Measurements from ENCODE around the gene NT5C1B. TPM values are rescaled to one million over a fixed set of nuclear protein-coding genes. Genes with fewer than 3 reads are reported as not detected.

NT5C1B gene
- total and polyA plus RNA-seq, 10 of the 15 experiments (the other 5 are each of a cell fraction or from before 2014, with no cell fraction given), result 0.40 to 0.44 TPM; not detected in 8

- Histone ChIP-seq H3K4me2 (ENCODE audit: control insufficient read depth, insufficient read depth) (no peak overlapping the region), H3K4me3 (no peak overlapping the region), H3K27me3 (replicated peaks in 1 of 2; ENCODE audit: control insufficient read depth in 2 of 2, insufficient read depth in 2 of 2, low read length in 1 of 2) (no peaks in the 10 kb centered on the region), H3K9me3 (replicated peaks; ENCODE audit: control insufficient read depth, insufficient read depth, low read length) (no peaks in the 10 kb centered on the region), H3K27ac (ENCODE audit: control insufficient read depth, insufficient read depth) (no peak overlapping the region), H4K20me1 (ENCODE audit: control insufficient read depth, insufficient read depth) (no peaks in the 10 kb centered on the region), H3K36me3 (ENCODE audit: control insufficient read depth in 2 of 2, insufficient read depth in 2 of 2, low read length in 1 of 2) (no peaks in the 10 kb centered on the region), H3K9ac (ENCODE audit: control insufficient read depth, insufficient read depth, low read length) (no peak overlapping the region), H2AFZ (ENCODE audit: control insufficient read depth, low read depth, low read length) (no peak overlapping the region), H3K79me2 (ENCODE audit: control insufficient read depth, insufficient read depth, low read length) (no peaks in the 10 kb centered on the region), H3K4me1 (ENCODE audit: control insufficient read depth, insufficient read depth, low read length) (no peaks in the 10 kb centered on the region)
- in situ Hi-C loops (cut with MboI) (no loop called here), intact Hi-C loops (cut with micrococcal nuclease; ENCODE audit: unreplicated experiment) (no loop called here)
- no TSS peak for BruUV-seq (replicated peaks)
- TF ChIP-seq BRCA1 (IDR thresholded peaks at IDR 0.05; ENCODE audit: low read depth, low read length) (no peak), POLR2AphosphoS2 (IDR thresholded peaks at IDR 0.05; ENCODE audit: low read depth, low read length) (no peak), CUX1 (IDR thresholded peaks at IDR 0.05; ENCODE audit: insufficient replicate concordance, low read depth, low read length) (no peak), JUND (IDR thresholded peaks at IDR 0.05; ENCODE audit: low read depth, low read length) (no peak), SP1 (IDR thresholded peaks at IDR 0.05; ENCODE audit: low read depth, low read length) (no peak)
- TF ChIP-seq, protein P1, sequence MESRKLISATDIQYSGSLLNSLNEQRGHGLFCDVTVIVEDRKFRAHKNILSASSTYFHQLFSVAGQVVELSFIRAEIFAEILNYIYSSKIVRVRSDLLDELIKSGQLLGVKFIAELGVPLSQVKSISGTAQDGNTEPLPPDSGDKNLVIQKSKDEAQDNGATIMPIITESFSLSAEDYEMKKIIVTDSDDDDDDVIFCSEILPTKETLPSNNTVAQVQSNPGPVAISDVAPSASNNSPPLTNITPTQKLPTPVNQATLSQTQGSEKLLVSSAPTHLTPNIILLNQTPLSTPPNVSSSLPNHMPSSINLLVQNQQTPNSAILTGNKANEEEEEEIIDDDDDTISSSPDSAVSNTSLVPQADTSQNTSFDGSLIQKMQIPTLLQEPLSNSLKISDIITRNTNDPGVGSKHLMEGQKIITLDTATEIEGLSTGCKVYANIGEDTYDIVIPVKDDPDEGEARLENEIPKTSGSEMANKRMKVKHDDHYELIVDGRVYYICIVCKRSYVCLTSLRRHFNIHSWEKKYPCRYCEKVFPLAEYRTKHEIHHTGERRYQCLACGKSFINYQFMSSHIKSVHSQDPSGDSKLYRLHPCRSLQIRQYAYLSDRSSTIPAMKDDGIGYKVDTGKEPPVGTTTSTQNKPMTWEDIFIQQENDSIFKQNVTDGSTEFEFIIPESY (IDR thresholded peaks at IDR 0.05), result no peak
- SMC1A ChIA-PET (ENCODE audit: uncharacterized antibody, unreplicated experiment), result no interaction called here
- FAIRE-seq, result no peak
- ATAC-seq, result no peak
- POLR2A ChIA-PET, result interaction anchor here (0.6 kb wide), 1 partner anchor 12 kb away, joined by 3 read pairs; no protein-coding TSS in a partner anchor
- RAD21 ChIA-PET (ENCODE audit: unreplicated experiment), result no interaction called here
- CTCF ChIA-PET, result interaction anchor here (1.6 kb wide), 1 partner anchor 14 kb away, joined by 5 read pairs; no protein-coding TSS in a partner anchor
- no peak for DNase-seq (ENCODE audit: low read depth, low spot score)
Measured at GRCh38 chr2:18623782-18624181, 34.4 kb upstream of the NT5C1B start.

Data from GM12878 (cell line).